ENCODE data around the gene MCUR1.

MCUR1 gene

DNA sequence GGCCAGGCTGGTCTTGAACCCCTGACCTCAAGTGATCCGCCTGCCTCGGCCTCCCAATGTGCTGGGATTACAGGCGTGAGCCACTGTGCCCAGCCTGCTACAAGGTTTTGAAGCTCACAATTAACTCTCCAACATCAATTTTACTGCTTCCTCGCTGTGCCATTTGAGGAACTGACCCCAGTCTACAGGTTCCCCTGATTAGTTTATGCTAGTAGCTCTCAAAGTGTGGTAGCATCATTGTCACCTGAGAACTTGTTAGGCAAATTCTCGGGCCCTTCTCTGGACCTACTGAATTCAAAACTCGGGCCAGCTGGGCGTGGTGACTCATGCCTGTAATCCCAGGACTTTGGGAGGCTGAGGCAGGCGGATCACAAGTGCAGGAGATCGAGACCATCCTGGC lies 49.4 kb downstream of the MCUR1 start:
- Histone ChIP-seq H3K4me3 (replicated peaks; ENCODE audit: insufficient read depth, low read length) (no peak overlapping the region), H3K27ac (replicated peaks) (no peak overlapping the region), H3K27me3 (ENCODE audit: insufficient read depth, poor library complexity, severe bottlenecking) (no peaks in the 10 kb centered on the region)
- TF ChIP-seq POLR2AphosphoS5 (IDR thresholded peaks at IDR 0.05; ENCODE audit: low read depth) = no peak
- TF ChIP-seq, protein P1, sequence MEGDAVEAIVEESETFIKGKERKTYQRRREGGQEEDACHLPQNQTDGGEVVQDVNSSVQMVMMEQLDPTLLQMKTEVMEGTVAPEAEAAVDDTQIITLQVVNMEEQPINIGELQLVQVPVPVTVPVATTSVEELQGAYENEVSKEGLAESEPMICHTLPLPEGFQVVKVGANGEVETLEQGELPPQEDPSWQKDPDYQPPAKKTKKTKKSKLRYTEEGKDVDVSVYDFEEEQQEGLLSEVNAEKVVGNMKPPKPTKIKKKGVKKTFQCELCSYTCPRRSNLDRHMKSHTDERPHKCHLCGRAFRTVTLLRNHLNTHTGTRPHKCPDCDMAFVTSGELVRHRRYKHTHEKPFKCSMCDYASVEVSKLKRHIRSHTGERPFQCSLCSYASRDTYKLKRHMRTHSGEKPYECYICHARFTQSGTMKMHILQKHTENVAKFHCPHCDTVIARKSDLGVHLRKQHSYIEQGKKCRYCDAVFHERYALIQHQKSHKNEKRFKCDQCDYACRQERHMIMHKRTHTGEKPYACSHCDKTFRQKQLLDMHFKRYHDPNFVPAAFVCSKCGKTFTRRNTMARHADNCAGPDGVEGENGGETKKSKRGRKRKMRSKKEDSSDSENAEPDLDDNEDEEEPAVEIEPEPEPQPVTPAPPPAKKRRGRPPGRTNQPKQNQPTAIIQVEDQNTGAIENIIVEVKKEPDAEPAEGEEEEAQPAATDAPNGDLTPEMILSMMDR (IDR thresholded peaks at IDR 0.05; ENCODE audit: insufficient read depth, low read length) = no peak
- no peak for TF ChIP-seq SPI1 (IDR thresholded peaks at IDR 0.05; ENCODE audit: borderline replicate concordance, low read depth)
- TF ChIP-seq GABPA (IDR thresholded peaks at IDR 0.05; ENCODE audit: low read depth) = no peak
- TF ChIP-seq, protein P2, sequence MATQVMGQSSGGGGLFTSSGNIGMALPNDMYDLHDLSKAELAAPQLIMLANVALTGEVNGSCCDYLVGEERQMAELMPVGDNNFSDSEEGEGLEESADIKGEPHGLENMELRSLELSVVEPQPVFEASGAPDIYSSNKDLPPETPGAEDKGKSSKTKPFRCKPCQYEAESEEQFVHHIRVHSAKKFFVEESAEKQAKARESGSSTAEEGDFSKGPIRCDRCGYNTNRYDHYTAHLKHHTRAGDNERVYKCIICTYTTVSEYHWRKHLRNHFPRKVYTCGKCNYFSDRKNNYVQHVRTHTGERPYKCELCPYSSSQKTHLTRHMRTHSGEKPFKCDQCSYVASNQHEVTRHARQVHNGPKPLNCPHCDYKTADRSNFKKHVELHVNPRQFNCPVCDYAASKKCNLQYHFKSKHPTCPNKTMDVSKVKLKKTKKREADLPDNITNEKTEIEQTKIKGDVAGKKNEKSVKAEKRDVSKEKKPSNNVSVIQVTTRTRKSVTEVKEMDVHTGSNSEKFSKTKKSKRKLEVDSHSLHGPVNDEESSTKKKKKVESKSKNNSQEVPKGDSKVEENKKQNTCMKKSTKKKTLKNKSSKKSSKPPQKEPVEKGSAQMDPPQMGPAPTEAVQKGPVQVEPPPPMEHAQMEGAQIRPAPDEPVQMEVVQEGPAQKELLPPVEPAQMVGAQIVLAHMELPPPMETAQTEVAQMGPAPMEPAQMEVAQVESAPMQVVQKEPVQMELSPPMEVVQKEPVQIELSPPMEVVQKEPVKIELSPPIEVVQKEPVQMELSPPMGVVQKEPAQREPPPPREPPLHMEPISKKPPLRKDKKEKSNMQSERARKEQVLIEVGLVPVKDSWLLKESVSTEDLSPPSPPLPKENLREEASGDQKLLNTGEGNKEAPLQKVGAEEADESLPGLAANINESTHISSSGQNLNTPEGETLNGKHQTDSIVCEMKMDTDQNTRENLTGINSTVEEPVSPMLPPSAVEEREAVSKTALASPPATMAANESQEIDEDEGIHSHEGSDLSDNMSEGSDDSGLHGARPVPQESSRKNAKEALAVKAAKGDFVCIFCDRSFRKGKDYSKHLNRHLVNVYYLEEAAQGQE (IDR thresholded peaks at IDR 0.05; ENCODE audit: insufficient replicate concordance, low read depth) = no peak
- DNase-seq (ENCODE audit: low read depth in 1 of 2, low spot score in 1 of 2) = no peak

DNA sequence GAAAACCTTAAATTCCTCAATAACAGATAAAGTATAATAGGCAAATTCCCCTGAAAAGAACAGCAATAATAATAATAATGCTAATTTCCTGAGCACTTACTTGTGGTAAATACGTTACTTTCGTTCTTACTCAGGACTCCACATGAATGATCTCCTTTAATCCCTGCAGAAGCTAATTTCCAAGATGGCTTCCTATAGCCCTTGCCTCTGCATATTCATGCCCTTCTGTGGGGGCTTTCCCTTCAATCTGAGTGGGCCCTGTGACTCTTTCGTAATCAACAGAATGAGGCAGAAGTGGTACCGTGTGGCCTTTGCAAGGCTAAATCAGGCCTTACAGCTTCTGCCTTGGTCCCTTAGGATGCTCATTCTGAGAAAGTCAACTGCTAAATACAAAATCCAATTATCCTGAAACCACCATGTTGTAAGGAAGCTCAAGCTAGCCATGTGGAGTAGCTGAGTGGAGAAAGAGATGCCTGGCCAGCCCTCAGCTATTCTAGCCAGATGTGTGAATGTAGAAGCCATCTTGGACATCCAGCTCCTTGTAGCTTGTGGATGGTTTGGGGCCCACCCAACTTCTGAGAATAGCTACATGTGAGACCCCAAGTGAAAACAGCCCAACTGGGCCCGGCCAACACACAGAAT lies 50.5 kb downstream of the MCUR1 start:
- no peaks in the 10 kb centered on the region for H3K27me3 ChIP-seq (ENCODE audit: insufficient read depth, poor library complexity, severe bottlenecking)
- DNase-seq (ENCODE audit: low read depth in 1 of 2, low spot score in 1 of 2) = no peak
- no peak overlapping the region for H3K4me3 ChIP-seq (replicated peaks; ENCODE audit: insufficient read depth, low read length)
- TF ChIP-seq POLR2AphosphoS5 (IDR thresholded peaks at IDR 0.05; ENCODE audit: low read depth) = no peak
- TF ChIP-seq GABPA (IDR thresholded peaks at IDR 0.05; ENCODE audit: low read depth) = no peak
- TF ChIP-seq SPI1 (IDR thresholded peaks at IDR 0.05; ENCODE audit: borderline replicate concordance, low read depth) = no peak
- TF ChIP-seq, protein P2 (IDR thresholded peaks at IDR 0.05; ENCODE audit: insufficient replicate concordance, low read depth) = no peak
- TF ChIP-seq, protein P1 (IDR thresholded peaks at IDR 0.05; ENCODE audit: insufficient read depth, low read length) = no peak
- no peak overlapping the region for H3K27ac ChIP-seq (replicated peaks)

DNA sequence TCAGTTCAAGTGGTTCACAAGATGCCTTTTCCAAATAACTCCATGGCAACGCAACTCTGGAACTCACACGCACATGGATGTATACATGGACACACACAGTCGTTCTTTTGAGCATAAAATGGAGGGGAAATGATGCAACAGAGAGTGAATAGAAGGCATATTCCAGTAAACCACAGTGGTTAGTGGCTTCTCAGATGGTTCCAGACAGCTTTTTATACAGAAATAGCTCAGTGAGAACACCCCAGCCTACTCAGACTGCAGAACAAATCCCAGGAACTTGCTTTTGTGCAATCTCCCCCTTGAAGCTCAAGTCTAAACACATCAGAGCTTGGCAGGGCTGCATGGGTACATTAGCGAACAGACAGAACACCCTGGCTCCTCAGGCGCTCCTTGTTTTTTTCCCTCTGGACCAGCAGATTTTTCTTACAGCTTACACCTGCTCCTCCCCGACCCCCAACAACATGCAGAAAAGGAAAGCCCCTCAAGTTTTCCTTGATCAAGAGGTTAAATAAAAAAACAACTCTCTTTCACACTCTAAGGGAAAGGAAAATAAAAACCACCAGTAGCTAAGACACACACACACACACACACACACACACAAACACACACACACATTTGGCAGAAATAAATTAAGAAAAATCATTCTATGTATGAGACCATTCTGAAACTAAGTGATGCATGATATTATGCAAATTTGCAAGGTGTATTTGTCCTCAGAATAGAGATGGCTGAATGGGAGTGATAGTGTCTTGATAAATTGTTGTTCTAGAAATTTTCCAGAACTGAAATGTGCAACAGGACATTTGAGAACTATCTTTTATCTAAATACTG lies 51.5 kb downstream of the MCUR1 start:
- no peak overlapping the region for H3K4me3 ChIP-seq (replicated peaks; ENCODE audit: insufficient read depth, low read length)
- TF ChIP-seq SPI1 (IDR thresholded peaks at IDR 0.05; ENCODE audit: borderline replicate concordance, low read depth) (no peak; the same call in 1 of the 2 replicates), POLR2AphosphoS5 (IDR thresholded peaks at IDR 0.05; ENCODE audit: low read depth) (peak; percentile 55; the same call in 1 of the 2 replicates), GABPA (IDR thresholded peaks at IDR 0.05; ENCODE audit: low read depth) (no peak)
- TF ChIP-seq, protein P2 (IDR thresholded peaks at IDR 0.05; ENCODE audit: insufficient replicate concordance, low read depth) = no peak
- TF ChIP-seq, protein P1 (IDR thresholded peaks at IDR 0.05; ENCODE audit: insufficient read depth, low read length) = no peak

More for the DNA sequence above, 51.5 kb downstream of the MCUR1 start:
- peak overlapping the region; percentile 56 for H3K27ac ChIP-seq (replicated peaks)
- H3K27me3 ChIP-seq (ENCODE audit: insufficient read depth, poor library complexity, severe bottlenecking) = no peaks in the 10 kb centered on the region
- peak; percentile 63 to 86 for DNase-seq (ENCODE audit: low read depth in 1 of 2, low spot score in 1 of 2)

Data from HL-60 (cell line).